ENCODE results near the gene RND2. TPM values are rescaled to one million over a fixed set of nuclear protein-coding genes. Genes with fewer than 3 reads are reported as not detected.

Gene RND2
- total and polyA plus RNA-seq, 9 of the 15 experiments (the other 6 are each of a cell fraction or from before 2014, with no cell fraction given): 0.15 to 1.9 (median 0.98) TPM

GRCh38 chr17:43006639-43007551 is 18.1 kb upstream of the RND2 start, which contains the start of gene IFI35 (continued):
- 0 out of 2 replicates have a peak, but pooled peaks have one; percentile 24 for TF ChIP-seq HIVEP1 (CRISPR knock-in tag; IDR thresholded peaks at IDR 0.05)
- no peak for TF ChIP-seq GABPB1 (CRISPR knock-in tag; IDR thresholded peaks at IDR 0.05)
- TF ChIP-seq KDM1A (IDR thresholded peaks at IDR 0.05): peak in 1 of 2 experiments; percentile 55; a peak in 1 of 4 replicates
- TF ChIP-seq SMC3 (conservative IDR thresholded peaks at IDR 0.05; ENCODE audit: insufficient read depth, low read depth, low read length): 0 out of 2 replicates have a peak, but pooled peaks have one; percentile 35
- TF ChIP-seq SMARCA5 (IDR thresholded peaks at IDR 0.05): peak; percentile 76
- TF ChIP-seq ARNT (IDR thresholded peaks at IDR 0.05): 0 out of 4 replicates have a peak, but pooled peaks of 1 of the 2 experiments have one; percentile 16
- no peak for TF ChIP-seq MCM3 (IDR thresholded peaks at IDR 0.05)
- 0 out of 2 replicates have a peak, but pooled peaks have one; percentile 52 for TF ChIP-seq SOX6 (IDR thresholded peaks at IDR 0.05)
- peak; percentile 15; the same call in 1 of the 2 replicates for TF ChIP-seq ESRRA (IDR thresholded peaks at IDR 0.05; ENCODE audit: borderline replicate concordance, low read depth)
- no peak for TF ChIP-seq UBTF (IDR thresholded peaks at IDR 0.05; ENCODE audit: borderline replicate concordance in 1 of 2, low read depth in 2 of 2, low read length in 2 of 2)
- no peak for TF ChIP-seq MAX (CRISPR knock-in tag; IDR thresholded peaks at IDR 0.05)
- no peak for TF ChIP-seq CXXC5 (CRISPR knock-in tag; IDR thresholded peaks at IDR 0.05)
- no peak for TF ChIP-seq DMBX1 (CRISPR knock-in tag; IDR thresholded peaks at IDR 0.05; ENCODE audit: borderline replicate concordance)
- TF ChIP-seq PHB2 (IDR thresholded peaks at IDR 0.05; ENCODE audit: low read depth): no peak
- TF ChIP-seq L3MBTL2 (IDR thresholded peaks at IDR 0.05): peak; percentile 47; the same call in 1 of the 2 replicates
- TF ChIP-seq ID3 (CRISPR knock-in tag; IDR thresholded peaks at IDR 0.05): no peak
- TF ChIP-seq ID3 (tag; IDR thresholded peaks at IDR 0.05): no peak
- peak; percentile 20 for TF ChIP-seq CTCFL (IDR thresholded peaks at IDR 0.05; ENCODE audit: borderline replicate concordance, insufficient read depth, low read depth, low read length, poor library complexity, severe bottlenecking)
- TF ChIP-seq THRB (CRISPR knock-in tag; conservative IDR thresholded peaks at IDR 0.05): no peak
- no peak for TF ChIP-seq TGIF2 (CRISPR knock-in tag; IDR thresholded peaks at IDR 0.05)
- TF ChIP-seq ZNF121 (CRISPR knock-in tag; conservative IDR thresholded peaks at IDR 0.05): no peak
- TF ChIP-seq SRF (CRISPR knock-in tag; IDR thresholded peaks at IDR 0.05): no peak

All from K562 (cell line).